Upper lobe of right lung (tissue), 1 donor: Measurements from ENCODE around the gene TSSK3. TPM values are rescaled to one million over a fixed set of nuclear protein-coding genes. Genes with fewer than 3 reads are reported as not detected.

ENCODE experiments used
- ATAC-seq: fragments of 200-7000 bp; cut with Tn5 transposase; one replicate; pipeline ENCODE4 v1.9.1; 2020; ENCODE audit warnings: mild to moderate bottlenecking, moderate library complexity
- DNase-seq: peaks from one replicate; pipeline ENCODE4 v3.0.0-alpha.2; 2020
- H3K27ac ChIP-seq: fragments of 200-600 bp; one replicate; pipeline ENCODE4 v1.8.0; 2022
- H3K27me3 ChIP-seq: fragments of 200-600 bp; one replicate; pipeline ENCODE4 v1.8.0; 2022; ENCODE audit warnings: mild to moderate bottlenecking
- H3K36me3 ChIP-seq: fragments of 200-600 bp; one replicate; pipeline ENCODE4 v1.8.0; 2022
- H3K4me1 ChIP-seq: fragments of 200-600 bp; one replicate; pipeline ENCODE4 v1.8.0; 2022
- H3K4me3 ChIP-seq: fragments of 200-600 bp; one replicate; pipeline ENCODE4 v1.8.0; 2022; ENCODE audit warnings: mild to moderate bottlenecking
- H3K9me3 ChIP-seq: fragments of 200-600 bp; one replicate; pipeline ENCODE4 v1.8.0; 2022
- CTCF ChIP-seq: fragments of 200-600 bp; IDR thresholded peaks from one replicate; pipeline ENCODE4 v1.8.0; 2022; ENCODE audit warnings: antibody characterized with exemption
- intact Hi-C: fragments of 100-400 bp; cut with DNase I; formaldehyde crosslinking; loops from one replicate; pipeline ENCODE4 v1.11.0; 2022
- long read RNA-seq: library from polyadenylated mRNA; unstranded; transcript quantifications from one replicate; pipeline ENCODE4 v2.0.0, GENCODE V29; 2021
- total RNA-seq: library from RNA; stranded (reverse); fragmentation: NEBNext Ultra II Directional; extraction: Animal tissue kit (Norgen Biotek cat#: 25700); gene quantifications from one replicate; pipeline ENCODE4 v1.2.1, GENCODE V29; 2021
- donor health status: DM: no; HTN: yes; CAD: no; lungs with severe emphysema.

Gene TSSK3
- 2.5 TPM for total RNA-seq
- long read RNA-seq, partial matches to known transcripts: 0 of 2 reads
- long read RNA-seq, other reads (novel, unspliced or antisense): 2 of 2 reads

GRCh38 chr1:32362474-32363313 lies at the start of gene TSSK3, which contains the start of gene FAM229A:
Gene TSSK3 (plus strand): TSS chr1:32362539. CDS start chr1:32362702, 163 bp downstream.
Gene FAM229A (minus strand): TSS chr1:32362485. CDS start chr1:32362091, 394 bp downstream.
- no peaks in the 10 kb centered on the region for H3K27me3 ChIP-seq
- no peak for TF ChIP-seq CTCF
- peak within 1 kb of the TSS; percentile 11 for H3K27ac ChIP-seq
- ATAC-seq (no peak), DNase-seq (no peak)
- peaks cover 11% of the 10 kb centered on the region for H3K4me1 ChIP-seq
- intact Hi-C loops: no loop called here
- peaks cover 32% of the 10 kb centered on the region for H3K36me3 ChIP-seq
- no peaks in the 10 kb centered on the region for H3K9me3 ChIP-seq
- peak within 1 kb of the TSS; percentile 40 for H3K4me3 ChIP-seq

GRCh38 chr1:32316903-32317277 lies 45.4 kb upstream of the TSSK3 start:
- no peak for TF ChIP-seq CTCF
- DNase-seq: no peak
- H3K9me3 ChIP-seq: no peaks in the 10 kb centered on the region
- no peak overlapping the region for H3K27ac ChIP-seq
- intact Hi-C loops: no loop called here
- H3K4me3 ChIP-seq: no peak overlapping the region
- H3K36me3 ChIP-seq: peaks cover 32% of the 10 kb centered on the region
- H3K27me3 ChIP-seq: no peaks in the 10 kb centered on the region
- ATAC-seq: no peak
- H3K4me1 ChIP-seq: peaks cover 13% of the 10 kb centered on the region

- Histone ChIP-seq H3K4me3 (no peak overlapping the region), H3K36me3 (peaks cover 35% of the 10 kb centered on the region), H3K4me1 (peaks cover 10% of the 10 kb centered on the region), H3K9me3 (no peaks in the 10 kb centered on the region), H3K27me3 (no peaks in the 10 kb centered on the region), H3K27ac (no peak overlapping the region)
- intact Hi-C loops: no loop called here
- DNase-seq (no peak), ATAC-seq (no peak)
- no peak for TF ChIP-seq CTCF
Measured at GRCh38 chr1:32318127-32318869, 44.0 kb upstream of the TSSK3 start.

GRCh38 chr1:32321712-32322291 lies 40.5 kb upstream of the TSSK3 start:
- no peak for TF ChIP-seq CTCF
- H3K36me3 ChIP-seq: peaks cover 42% of the 10 kb centered on the region
- ATAC-seq (peak; percentile 49), DNase-seq (no peak)
- intact Hi-C loops: no loop called here
- no peaks in the 10 kb centered on the region for H3K27me3 ChIP-seq
- H3K4me3 ChIP-seq: no peak overlapping the region
- peaks cover 10% of the 10 kb centered on the region for H3K4me1 ChIP-seq
- H3K9me3 ChIP-seq: no peaks in the 10 kb centered on the region
- H3K27ac ChIP-seq: no peak overlapping the region

GRCh38 chr1:32327204-32327603 lies 35.1 kb upstream of the TSSK3 start:
- DNase-seq: no peak
- Histone ChIP-seq H3K4me3 (no peak overlapping the region), H3K36me3 (peaks cover 68% of the 10 kb centered on the region), H3K27me3 (no peaks in the 10 kb centered on the region), H3K9me3 (no peaks in the 10 kb centered on the region), H3K4me1 (no peaks in the 10 kb centered on the region), H3K27ac (no peak overlapping the region)
- intact Hi-C loops: no loop called here
- TF ChIP-seq CTCF: no peak
- no peak for ATAC-seq
